ENCODE results near the gene PCP2.

DNA sequence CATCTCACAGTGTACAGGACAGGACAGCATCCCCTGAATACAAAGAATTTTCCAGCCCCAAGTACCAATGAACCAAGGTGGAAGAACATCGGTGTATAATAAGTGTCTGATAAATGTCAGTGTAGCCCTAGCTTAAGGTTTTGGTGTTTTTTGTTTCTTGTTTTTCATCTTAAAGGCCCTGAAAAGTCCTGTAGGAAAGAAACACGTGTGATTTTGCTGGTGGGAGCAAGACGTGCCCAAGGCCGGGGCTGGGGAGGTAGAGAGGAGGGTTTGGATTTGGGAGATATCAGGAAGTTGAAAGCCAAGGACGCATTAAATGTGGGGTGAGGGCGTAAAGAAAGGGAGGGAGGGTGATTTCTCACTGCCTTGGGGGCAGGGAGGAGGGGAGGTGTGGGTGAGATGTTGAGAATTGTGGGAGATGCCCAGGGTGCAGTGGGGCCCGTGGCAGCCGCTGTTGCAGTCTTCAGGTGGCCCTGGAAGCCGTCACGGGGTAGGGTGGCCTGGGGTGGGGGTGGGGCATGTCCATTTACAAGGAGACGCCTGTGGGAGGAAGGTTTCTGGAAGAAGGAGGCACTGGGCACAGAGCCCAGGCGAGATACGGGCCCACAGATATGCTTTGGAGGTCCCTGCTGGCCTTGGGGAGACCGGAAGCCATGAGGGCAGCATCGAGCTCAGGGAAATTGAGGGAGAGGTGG lies 31.1 kb downstream of the PCP2 start:
- TF ChIP-seq, protein P1, sequence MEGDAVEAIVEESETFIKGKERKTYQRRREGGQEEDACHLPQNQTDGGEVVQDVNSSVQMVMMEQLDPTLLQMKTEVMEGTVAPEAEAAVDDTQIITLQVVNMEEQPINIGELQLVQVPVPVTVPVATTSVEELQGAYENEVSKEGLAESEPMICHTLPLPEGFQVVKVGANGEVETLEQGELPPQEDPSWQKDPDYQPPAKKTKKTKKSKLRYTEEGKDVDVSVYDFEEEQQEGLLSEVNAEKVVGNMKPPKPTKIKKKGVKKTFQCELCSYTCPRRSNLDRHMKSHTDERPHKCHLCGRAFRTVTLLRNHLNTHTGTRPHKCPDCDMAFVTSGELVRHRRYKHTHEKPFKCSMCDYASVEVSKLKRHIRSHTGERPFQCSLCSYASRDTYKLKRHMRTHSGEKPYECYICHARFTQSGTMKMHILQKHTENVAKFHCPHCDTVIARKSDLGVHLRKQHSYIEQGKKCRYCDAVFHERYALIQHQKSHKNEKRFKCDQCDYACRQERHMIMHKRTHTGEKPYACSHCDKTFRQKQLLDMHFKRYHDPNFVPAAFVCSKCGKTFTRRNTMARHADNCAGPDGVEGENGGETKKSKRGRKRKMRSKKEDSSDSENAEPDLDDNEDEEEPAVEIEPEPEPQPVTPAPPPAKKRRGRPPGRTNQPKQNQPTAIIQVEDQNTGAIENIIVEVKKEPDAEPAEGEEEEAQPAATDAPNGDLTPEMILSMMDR (conservative IDR thresholded peaks at IDR 0.05; ENCODE audit: low read length): no peak
- no peak for TF ChIP-seq EZH2phosphoT487 (IDR thresholded peaks at IDR 0.05; ENCODE audit: borderline replicate concordance)
